ENCODE data around the gene RELB.

RELB gene

GRCh38 chr19:45032421-45032820, 31.2 kb downstream of the RELB start:
- Mint-ChIP-seq H3K4me3 (no peak overlapping the region), H3K27me3 (no peaks in the 10 kb centered on the region), H3K36me3 (peaks cover 12% of the 10 kb centered on the region), H3K9me3 (no peaks in the 10 kb centered on the region), H3K4me1 (no peaks in the 10 kb centered on the region), H3K27ac (no peak overlapping the region)

GRCh38 chr19:45035755-45036154, 34.5 kb downstream of the RELB start:
- H3K36me3 Mint-ChIP-seq = peaks cover 19% of the 10 kb centered on the region

GRCh38 chr19:45037393-45038169, 36.3 kb downstream of the RELB start:
- Mint-ChIP-seq H3K27ac (no peak overlapping the region), H3K9me3 (no peaks in the 10 kb centered on the region), H3K27me3 (no peaks in the 10 kb centered on the region), H3K36me3 (peaks cover 26% of the 10 kb centered on the region), H3K4me1 (peaks cover 31% of the 10 kb centered on the region), H3K4me3 (peak overlapping the region; percentile 76)

More at GRCh38 chr19:45035755-45036154, 34.5 kb downstream of the RELB start:
- Mint-ChIP-seq H3K9me3 (no peaks in the 10 kb centered on the region), H3K27ac (no peak overlapping the region), H3K4me3 (no peak overlapping the region), H3K27me3 (no peaks in the 10 kb centered on the region), H3K4me1 (peaks cover 19% of the 10 kb centered on the region)

- H3K27ac Mint-ChIP-seq = peak within 1 kb of the TSS; percentile 98
- peak within 1 kb of the TSS; percentile 98 for H3K4me3 Mint-ChIP-seq
- no peaks in the 10 kb centered on the region for H3K9me3 Mint-ChIP-seq
- peaks cover 21% of the 10 kb centered on the region for H3K36me3 Mint-ChIP-seq
- H3K4me1 Mint-ChIP-seq = peaks cover 31% of the 10 kb centered on the region
- no peaks in the 10 kb centered on the region for H3K27me3 Mint-ChIP-seq
Observed at GRCh38 chr19:45038931-45039893, 37.9 kb downstream of the RELB start, which contains the start of gene CLASRP. Gene CLASRP, plus strand, starts transcription at chr19:45039045. Its CDS starts 1,168 bp downstream, at chr19:45040213.

GRCh38 chr19:45040059-45040771, 39.0 kb downstream of the RELB start:
- Mint-ChIP-seq H3K4me1 (peaks cover 36% of the 10 kb centered on the region), H3K27ac (peak overlapping the region; percentile 80), H3K9me3 (no peaks in the 10 kb centered on the region), H3K27me3 (no peaks in the 10 kb centered on the region), H3K36me3 (peaks cover 19% of the 10 kb centered on the region), H3K4me3 (peak overlapping the region; percentile 98)

- Mint-ChIP-seq H3K27me3 (no peaks in the 10 kb centered on the region), H3K27ac (peak overlapping the region; percentile 72), H3K4me1 (peaks cover 45% of the 10 kb centered on the region), H3K4me3 (peak overlapping the region; percentile 98), H3K9me3 (no peaks in the 10 kb centered on the region), H3K36me3 (peaks cover 19% of the 10 kb centered on the region)
Observed at GRCh38 chr19:45041125-45041524, 39.9 kb downstream of the RELB start.

- Mint-ChIP-seq H3K4me1 (peaks cover 54% of the 10 kb centered on the region), H3K36me3 (peaks cover 14% of the 10 kb centered on the region), H3K27ac (no peak overlapping the region), H3K9me3 (no peaks in the 10 kb centered on the region), H3K4me3 (no peak overlapping the region), H3K27me3 (no peaks in the 10 kb centered on the region)
Observed at GRCh38 chr19:45045671-45046353, 44.5 kb downstream of the RELB start.

GRCh38 chr19:45046355-45046754, 45.1 kb downstream of the RELB start:
- Mint-ChIP-seq H3K4me1 (peaks cover 53% of the 10 kb centered on the region), H3K4me3 (peak overlapping the region; percentile 33), H3K36me3 (peaks cover 12% of the 10 kb centered on the region), H3K9me3 (no peaks in the 10 kb centered on the region), H3K27me3 (no peaks in the 10 kb centered on the region), H3K27ac (no peak overlapping the region)

- H3K4me3 Mint-ChIP-seq = no peak overlapping the region
- peak overlapping the region; percentile 71 for H3K27ac Mint-ChIP-seq
- H3K36me3 Mint-ChIP-seq = peaks cover 5% of the 10 kb centered on the region
- H3K9me3 Mint-ChIP-seq = no peaks in the 10 kb centered on the region
- H3K4me1 Mint-ChIP-seq = peaks cover 44% of the 10 kb centered on the region
- H3K27me3 Mint-ChIP-seq = no peaks in the 10 kb centered on the region
Observed at GRCh38 chr19:45047188-45047797, 46.0 kb downstream of the RELB start.

- peak overlapping the region; percentile 19 for H3K27ac Mint-ChIP-seq
Observed at GRCh38 chr19:45049073-45049736, 47.9 kb downstream of the RELB start.

GRCh38 chr19:45050036-45050435, 48.8 kb downstream of the RELB start:
- H3K4me1 Mint-ChIP-seq = peaks cover 41% of the 10 kb centered on the region
- H3K36me3 Mint-ChIP-seq = peaks cover 5% of the 10 kb centered on the region
- H3K27ac Mint-ChIP-seq = peak overlapping the region; percentile 19
- no peak overlapping the region for H3K4me3 Mint-ChIP-seq
- H3K9me3 Mint-ChIP-seq = no peaks in the 10 kb centered on the region
- H3K27me3 Mint-ChIP-seq = no peaks in the 10 kb centered on the region

More at GRCh38 chr19:45049073-45049736, 47.9 kb downstream of the RELB start:
- Mint-ChIP-seq H3K36me3 (peaks cover 7% of the 10 kb centered on the region), H3K27me3 (no peaks in the 10 kb centered on the region), H3K4me1 (peaks cover 44% of the 10 kb centered on the region), H3K9me3 (no peaks in the 10 kb centered on the region), H3K4me3 (no peak overlapping the region)

GRCh38 chr19:45051929-45052579, 50.8 kb downstream of the RELB start:
- H3K27ac Mint-ChIP-seq = no peak overlapping the region
- no peaks in the 10 kb centered on the region for H3K9me3 Mint-ChIP-seq
- no peaks in the 10 kb centered on the region for H3K27me3 Mint-ChIP-seq
- peaks cover 5% of the 10 kb centered on the region for H3K36me3 Mint-ChIP-seq
- no peak overlapping the region for H3K4me3 Mint-ChIP-seq
- H3K4me1 Mint-ChIP-seq = peaks cover 21% of the 10 kb centered on the region

- no peak overlapping the region for H3K4me3 Mint-ChIP-seq
- H3K36me3 Mint-ChIP-seq = peaks cover 5% of the 10 kb centered on the region
- H3K27ac Mint-ChIP-seq = no peak overlapping the region
- H3K9me3 Mint-ChIP-seq = no peaks in the 10 kb centered on the region
- peaks cover 3% of the 10 kb centered on the region for H3K4me1 Mint-ChIP-seq
- H3K27me3 Mint-ChIP-seq = no peaks in the 10 kb centered on the region
Observed at GRCh38 chr19:45056831-45057230, 55.6 kb downstream of the RELB start.

- Mint-ChIP-seq H3K27ac (no peak overlapping the region), H3K4me1 (peaks cover 3% of the 10 kb centered on the region), H3K36me3 (peaks cover 5% of the 10 kb centered on the region), H3K9me3 (no peaks in the 10 kb centered on the region), H3K4me3 (no peak overlapping the region), H3K27me3 (no peaks in the 10 kb centered on the region)
Observed at GRCh38 chr19:45057444-45057843, 56.2 kb downstream of the RELB start.
